DOHH2 (cell line): ENCODE measurements around the gene BAIAP2.

Experiments
- H3F3A ChIP-seq: fragments of 200-600 bp; sonication (generic), shearing (Covaris generic); 2 replicates; pipeline ENCODE4 v1.6.0; 2016; ENCODE audit warnings: antibody characterized with exemption, mild to moderate bottlenecking; ENCODE audit not compliant: control insufficient read depth, insufficient read depth
- H3K27ac ChIP-seq: fragments of 200-600 bp; sonication (generic); 2 replicates; pipeline ENCODE4 v1.5.1; 2014; ENCODE audit warnings: low read depth, mild to moderate bottlenecking, low read length, moderate library complexity
- H3K27me3 ChIP-seq: fragments of 200-600 bp; sonication (generic); 2 replicates; pipeline ENCODE4 v1.6.1; 2014; ENCODE audit warnings: mild to moderate bottlenecking, low read length, mixed read lengths; ENCODE audit not compliant: control insufficient read depth
- H3K36me3 ChIP-seq: fragments of 200-600 bp; sonication (generic); 2 replicates; pipeline ENCODE4 v1.6.1; 2014; ENCODE audit warnings: mild to moderate bottlenecking, low read length, moderate library complexity, mixed read lengths; ENCODE audit not compliant: control insufficient read depth
- H3K4me1 ChIP-seq: fragments of 200-600 bp; sonication (generic); 2 replicates; pipeline ENCODE4 v1.6.1; 2014; ENCODE audit warnings: mild to moderate bottlenecking, low read length, mixed read lengths; ENCODE audit not compliant: control insufficient read depth
- H3K4me2 ChIP-seq: fragments of 200-600 bp; sonication (generic); 2 replicates; pipeline ENCODE4 v1.6.0; 2014; ENCODE audit warnings: mild to moderate bottlenecking, low read length, moderate library complexity
- H3K4me3 ChIP-seq: fragments of 200-600 bp; sonication (generic); 2 replicates; pipeline ENCODE4 v1.5.1; 2014; ENCODE audit warnings: mild to moderate bottlenecking, low read length, mixed read lengths
- H3K79me2 ChIP-seq: fragments of 200-600 bp; sonication (generic); 2 replicates; pipeline ENCODE4 v1.6.1; 2014; ENCODE audit warnings: mild to moderate bottlenecking, low read length, mixed read lengths; ENCODE audit not compliant: control insufficient read depth
- H3K9me2 ChIP-seq: fragments of 200-600 bp; sonication (generic); replicated peaks from 2 replicates; pipeline ENCODE4 v1.6.1; 2014; ENCODE audit warnings: mild to moderate bottlenecking, low read length, mixed read lengths; ENCODE audit not compliant: control insufficient read depth
- H3K9me3 ChIP-seq: fragments of 200-600 bp; sonication (generic); 2 replicates; pipeline ENCODE4 v1.6.1; 2014; ENCODE audit warnings: antibody characterized with exemption, low read length, mixed read lengths; ENCODE audit not compliant: control insufficient read depth, insufficient read depth
- H4K20me1 ChIP-seq: fragments of 200-600 bp; sonication (generic); 2 replicates; pipeline ENCODE4 v1.6.0; 2014; ENCODE audit warnings: low read depth, mild to moderate bottlenecking, antibody characterized with exemption, low read length, moderate library complexity; ENCODE audit not compliant: control insufficient read depth, insufficient read depth
- EZH2phosphoT487 ChIP-seq: fragments of 200-600 bp; sonication (generic); IDR thresholded peaks from 2 replicates; pipeline ENCODE4 v1.6.1; 2017; ENCODE audit warnings: borderline replicate concordance, mild to moderate bottlenecking, antibody characterized with exemption, low read length, moderate library complexity, mixed read lengths
- TF ChIP-seq, protein P1 (sequence below): fragments of 200-600 bp; sonication (generic); IDR thresholded peaks from one replicate; pipeline ENCODE4 v1.5.1; 2014; ENCODE audit warnings: antibody characterized with exemption, mild to moderate bottlenecking, low read depth, low read length; ENCODE audit not compliant: poor library complexity, severe bottlenecking

The BAIAP2 gene

GRCh38 chr17:81057079-81057730 lies 22.3 kb downstream of the BAIAP2 start:
- no peak overlapping the region for H3K4me3 ChIP-seq
- no peak overlapping the region for H3K4me2 ChIP-seq
- H3K9me3 ChIP-seq = no peaks in the 10 kb centered on the region
- H4K20me1 ChIP-seq = no peaks in the 10 kb centered on the region
- H3K36me3 ChIP-seq = no peaks in the 10 kb centered on the region
- H3F3A ChIP-seq = no peaks in the 10 kb centered on the region
- H3K9me2 ChIP-seq = no peaks in the 10 kb centered on the region
- H3K27me3 ChIP-seq = no peaks in the 10 kb centered on the region
- no peak overlapping the region for H3K27ac ChIP-seq
- TF ChIP-seq EZH2phosphoT487 = no peak
- TF ChIP-seq, protein P1, sequence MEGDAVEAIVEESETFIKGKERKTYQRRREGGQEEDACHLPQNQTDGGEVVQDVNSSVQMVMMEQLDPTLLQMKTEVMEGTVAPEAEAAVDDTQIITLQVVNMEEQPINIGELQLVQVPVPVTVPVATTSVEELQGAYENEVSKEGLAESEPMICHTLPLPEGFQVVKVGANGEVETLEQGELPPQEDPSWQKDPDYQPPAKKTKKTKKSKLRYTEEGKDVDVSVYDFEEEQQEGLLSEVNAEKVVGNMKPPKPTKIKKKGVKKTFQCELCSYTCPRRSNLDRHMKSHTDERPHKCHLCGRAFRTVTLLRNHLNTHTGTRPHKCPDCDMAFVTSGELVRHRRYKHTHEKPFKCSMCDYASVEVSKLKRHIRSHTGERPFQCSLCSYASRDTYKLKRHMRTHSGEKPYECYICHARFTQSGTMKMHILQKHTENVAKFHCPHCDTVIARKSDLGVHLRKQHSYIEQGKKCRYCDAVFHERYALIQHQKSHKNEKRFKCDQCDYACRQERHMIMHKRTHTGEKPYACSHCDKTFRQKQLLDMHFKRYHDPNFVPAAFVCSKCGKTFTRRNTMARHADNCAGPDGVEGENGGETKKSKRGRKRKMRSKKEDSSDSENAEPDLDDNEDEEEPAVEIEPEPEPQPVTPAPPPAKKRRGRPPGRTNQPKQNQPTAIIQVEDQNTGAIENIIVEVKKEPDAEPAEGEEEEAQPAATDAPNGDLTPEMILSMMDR = no peak
- no peaks in the 10 kb centered on the region for H3K79me2 ChIP-seq
- no peaks in the 10 kb centered on the region for H3K4me1 ChIP-seq

DNA sequence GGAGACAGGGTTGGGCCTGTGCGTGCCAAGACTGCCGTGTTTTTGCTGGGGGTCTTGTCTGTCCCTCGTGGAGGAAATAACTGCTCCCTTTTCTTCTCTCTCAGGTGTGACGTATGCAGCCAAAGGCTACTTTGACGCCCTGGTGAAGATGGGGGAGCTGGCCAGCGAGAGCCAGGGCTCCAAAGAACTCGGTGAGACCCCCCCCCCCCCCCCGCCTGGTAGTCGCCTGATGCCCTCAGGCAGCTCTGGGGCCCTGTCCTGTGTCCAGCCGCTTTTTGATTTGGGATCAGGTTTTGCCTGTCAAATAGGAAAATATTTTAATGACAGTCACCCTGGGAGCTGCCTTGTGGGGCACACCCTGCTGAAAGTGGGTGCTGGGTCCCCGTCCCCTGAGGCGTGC lies 22.8 kb downstream of the BAIAP2 start:
- no peaks in the 10 kb centered on the region for H3K79me2 ChIP-seq
- no peaks in the 10 kb centered on the region for H3K4me1 ChIP-seq
- H3K9me2 ChIP-seq = no peaks in the 10 kb centered on the region
- H3K36me3 ChIP-seq = no peaks in the 10 kb centered on the region
- H3K27ac ChIP-seq = no peak overlapping the region
- no peaks in the 10 kb centered on the region for H3K9me3 ChIP-seq
- no peaks in the 10 kb centered on the region for H3F3A ChIP-seq
- H4K20me1 ChIP-seq = no peaks in the 10 kb centered on the region
- no peak overlapping the region for H3K4me3 ChIP-seq
- no peak overlapping the region for H3K4me2 ChIP-seq
- H3K27me3 ChIP-seq = no peaks in the 10 kb centered on the region
- TF ChIP-seq EZH2phosphoT487 = no peak
- TF ChIP-seq, protein P1 = no peak

DNA sequence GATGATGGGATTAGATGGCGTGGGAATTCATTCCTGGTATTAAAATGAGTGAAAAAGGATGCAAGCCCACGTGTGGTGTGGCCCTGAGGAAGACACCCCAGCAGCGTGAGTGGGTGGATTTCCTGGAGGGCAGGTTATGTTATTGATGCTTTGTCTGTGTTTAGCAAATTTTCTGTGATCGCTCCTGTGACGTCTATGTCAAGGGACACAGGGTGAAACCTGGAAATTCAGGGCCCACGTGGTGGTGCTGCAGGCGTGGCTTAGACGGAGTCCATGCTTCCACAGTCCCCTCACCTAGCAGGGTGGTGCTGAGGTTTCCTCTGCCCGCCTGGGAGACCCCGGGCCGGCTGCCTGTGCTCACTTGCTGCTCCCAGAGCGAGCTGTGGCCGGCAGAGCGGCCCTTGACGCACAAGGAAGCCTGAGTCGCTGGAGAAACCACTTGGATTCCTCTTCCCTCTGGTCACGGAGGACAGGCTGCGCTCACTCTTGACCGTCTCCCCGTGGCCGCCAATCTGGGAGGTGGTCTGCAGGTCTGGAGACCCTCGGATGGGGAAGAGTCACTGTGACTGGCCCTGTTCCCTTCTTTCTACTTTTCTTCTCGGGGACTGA lies 23.4 kb downstream of the BAIAP2 start:
- Histone ChIP-seq H3K27ac (no peak overlapping the region), H3K4me2 (no peak overlapping the region)
- TF ChIP-seq EZH2phosphoT487 = no peak
- TF ChIP-seq, protein P1 = no peak

More for the DNA sequence above, 23.4 kb downstream of the BAIAP2 start:
- H4K20me1 ChIP-seq = no peaks in the 10 kb centered on the region
- H3F3A ChIP-seq = no peaks in the 10 kb centered on the region
- H3K4me1 ChIP-seq = no peaks in the 10 kb centered on the region
- H3K9me2 ChIP-seq = no peaks in the 10 kb centered on the region
- H3K9me3 ChIP-seq = no peaks in the 10 kb centered on the region
- H3K79me2 ChIP-seq = no peaks in the 10 kb centered on the region
- H3K36me3 ChIP-seq = no peaks in the 10 kb centered on the region
- no peak overlapping the region for H3K4me3 ChIP-seq
- no peaks in the 10 kb centered on the region for H3K27me3 ChIP-seq
